GM23338 (cell line): Measurements from ENCODE around the gene RAP1GAP. TPM values are rescaled to one million over a fixed set of nuclear protein-coding genes. Genes with fewer than 3 reads are reported as not detected.

Source experiments
- ATAC-seq: fragments of 200-7000 bp; cut with Tn5 transposase; 3 replicates; pipeline ENCODE4 v1.9.1; 2020
- DNase-seq: peaks from one replicate; pipeline ENCODE4 v3.0.0-alpha.2; 2015; ENCODE audit warnings: low spot score
- H2AFZ ChIP-seq: fragments of 200-600 bp; sonication (generic); 2 replicates; pipeline ENCODE4 v1.8.0; 2016; ENCODE audit warnings: antibody characterized with exemption, mild to moderate bottlenecking, moderate library complexity
- H3F3A ChIP-seq: fragments of 200-600 bp; sonication (generic); replicated peaks from 2 replicates; pipeline ENCODE4 v1.8.0; 2017; ENCODE audit warnings: antibody characterized with exemption, mixed run types, low read depth
- H3K27ac ChIP-seq: fragments of 200-600 bp; sonication (generic); 2 replicates; pipeline ENCODE4 v1.6.1; 2016; ENCODE audit warnings: low read depth
- H3K27me3 ChIP-seq: fragments of 200-600 bp; sonication (generic); 2 replicates; pipeline ENCODE4 v1.8.0; 2016; ENCODE audit warnings: mild to moderate bottlenecking, mixed run types, moderate library complexity; ENCODE audit not compliant: insufficient read depth
- H3K36me3 ChIP-seq: fragments of 200-600 bp; sonication (generic); 2 replicates; pipeline ENCODE4 v1.8.0; 2016; ENCODE audit warnings: mild to moderate bottlenecking; ENCODE audit not compliant: insufficient read depth
- H3K4me1 ChIP-seq: fragments of 200-600 bp; sonication (generic); 2 replicates; pipeline ENCODE4 v1.8.0; 2016; ENCODE audit warnings: mild to moderate bottlenecking, moderate library complexity; ENCODE audit not compliant: insufficient read depth
- H3K4me2 ChIP-seq: fragments of 200-600 bp; sonication (generic); 2 replicates; pipeline ENCODE4 v1.7.1; 2017; ENCODE audit warnings: mixed run types
- H3K4me3 ChIP-seq: fragments of 200-600 bp; sonication (generic); 2 replicates; pipeline ENCODE4 v1.6.1; 2016; ENCODE audit warnings: mixed run types
- H3K79me2 ChIP-seq: fragments of 200-600 bp; sonication (generic); replicated peaks from 2 replicates; pipeline ENCODE4 v1.8.0; 2017; ENCODE audit warnings: mild to moderate bottlenecking; ENCODE audit not compliant: insufficient read depth
- H3K9me2 ChIP-seq: fragments of 200-600 bp; sonication (generic); 2 replicates; pipeline ENCODE4 v1.8.0; 2017; ENCODE audit not compliant: insufficient read depth
- H4K20me1 ChIP-seq: fragments of 200-600 bp; sonication (generic); replicated peaks from 2 replicates; pipeline ENCODE4 v1.8.0; 2017; ENCODE audit warnings: mild to moderate bottlenecking; ENCODE audit not compliant: insufficient read depth
- H3K27ac Mint-ChIP-seq: 2 replicates; pipeline ENCODE4 v1.8.0; 2020; ENCODE audit warnings: inconsistent platforms, mild to moderate bottlenecking, moderate library complexity, mixed read lengths
- H3K27me3 Mint-ChIP-seq: 3 replicates; pipeline ENCODE4 v1.8.0; 2022; ENCODE audit warnings: low read depth, mild to moderate bottlenecking, moderate library complexity, mixed read lengths, inconsistent platforms; ENCODE audit not compliant: insufficient read depth, poor library complexity
- H3K36me3 Mint-ChIP-seq: 3 replicates; pipeline ENCODE4 v1.8.0; 2021; ENCODE audit warnings: low read depth, mild to moderate bottlenecking, inconsistent platforms, moderate library complexity, mixed read lengths
- H3K4me1 Mint-ChIP-seq: 3 replicates; pipeline ENCODE4 v1.8.0; 2020; ENCODE audit warnings: mild to moderate bottlenecking, inconsistent platforms, mixed read lengths
- H3K4me3 Mint-ChIP-seq: 3 replicates; pipeline ENCODE4 v1.8.0; 2021; ENCODE audit warnings: moderate library complexity, mild to moderate bottlenecking, inconsistent platforms, mixed read lengths
- H3K9me3 Mint-ChIP-seq: 3 replicates; pipeline ENCODE4 v1.8.0; 2020; ENCODE audit warnings: moderate library complexity, mild to moderate bottlenecking, inconsistent platforms, mixed read lengths
- CREB1 ChIP-seq: fragments of 250-450 bp; sonication (Bioruptor Pico); IDR thresholded peaks from 2 replicates; pipeline ENCODE4 v1.5.0; 2020; ENCODE audit warnings: low read depth, mild to moderate bottlenecking, moderate library complexity
- CTCF ChIP-seq, 2 experiments: fragments of 200-600 bp in 1 of 2; sonication (generic) in 1 of 2; conservative IDR thresholded peaks; 2 replicates each; pipeline versions ENCODE4 v1.5.1 to v1.6.1; 2016 to 2017; ENCODE audit warnings: antibody characterized with exemption in 2 of 2, low read depth in 2 of 2, mild to moderate bottlenecking in 2 of 2, moderate library complexity in 1 of 2
- ETS1 ChIP-seq: IDR thresholded peaks from 2 replicates; pipeline ENCODE4 v1.6.1; 2016; ENCODE audit warnings: antibody characterized with exemption
- EZH2 ChIP-seq: fragments of 200-600 bp; sonication (generic); IDR thresholded peaks from one replicate; pipeline ENCODE4 v1.8.0; 2017; ENCODE audit warnings: antibody characterized with exemption, mild to moderate bottlenecking, low read depth; ENCODE audit not compliant: unreplicated experiment
- EZH2phosphoT487 ChIP-seq: fragments of 200-600 bp; sonication (generic); IDR thresholded peaks from one replicate; pipeline ENCODE4 v1.8.1; 2018; ENCODE audit warnings: antibody characterized with exemption; ENCODE audit not compliant: unreplicated experiment
- JUNB ChIP-seq: IDR thresholded peaks from one replicate; pipeline ENCODE4 v1.6.1; 2016; ENCODE audit warnings: antibody characterized with exemption; ENCODE audit not compliant: unreplicated experiment
- NANOG ChIP-seq: IDR thresholded peaks from 2 replicates; pipeline ENCODE4 v1.6.1; 2016; ENCODE audit warnings: antibody characterized with exemption, borderline replicate concordance
- STAT1 ChIP-seq: IDR thresholded peaks from one replicate; pipeline ENCODE4 v1.6.1; 2016; ENCODE audit warnings: antibody characterized with exemption; ENCODE audit not compliant: unreplicated experiment
- ZNF114 ChIP-seq: fragments of 250-450 bp; sonication (Bioruptor Pico); IDR thresholded peaks from 2 replicates; pipeline ENCODE4 v1.5.0; 2020; ENCODE audit warnings: mild to moderate bottlenecking, moderate library complexity
- ZNF331 ChIP-seq: fragments of 250-450 bp; sonication (Bioruptor Pico); IDR thresholded peaks from 2 replicates; pipeline ENCODE4 v1.5.0; 2020; ENCODE audit warnings: low read depth, mild to moderate bottlenecking, moderate library complexity
- polyA plus RNA-seq: library from polyadenylated mRNA; unstranded; fragments of >200 nt; fragmentation: Nextera tagmentation; extraction: Ambion mirVana; gene quantifications from 2 replicates; pipeline ENCODE4 v1.2.1, GENCODE V29; 2016
- total RNA-seq: library from RNA; depleted of rRNA; stranded (reverse); fragments of >200 nt; shearing (Covaris generic); gene quantifications from 2 replicates; pipeline ENCODE4 v1.2.3, GENCODE V29; 2014
- TF ChIP-seq, protein P1 (sequence below): fragments of 250-450 bp; sonication (Bioruptor Pico); IDR thresholded peaks from 2 replicates; pipeline ENCODE4 v1.5.0; 2020; ENCODE audit warnings: mild to moderate bottlenecking, moderate library complexity

Gene RAP1GAP
- total and polyA plus RNA-seq, 2 experiments from 2014 or later = 4.3 to 6.6 TPM

DNA sequence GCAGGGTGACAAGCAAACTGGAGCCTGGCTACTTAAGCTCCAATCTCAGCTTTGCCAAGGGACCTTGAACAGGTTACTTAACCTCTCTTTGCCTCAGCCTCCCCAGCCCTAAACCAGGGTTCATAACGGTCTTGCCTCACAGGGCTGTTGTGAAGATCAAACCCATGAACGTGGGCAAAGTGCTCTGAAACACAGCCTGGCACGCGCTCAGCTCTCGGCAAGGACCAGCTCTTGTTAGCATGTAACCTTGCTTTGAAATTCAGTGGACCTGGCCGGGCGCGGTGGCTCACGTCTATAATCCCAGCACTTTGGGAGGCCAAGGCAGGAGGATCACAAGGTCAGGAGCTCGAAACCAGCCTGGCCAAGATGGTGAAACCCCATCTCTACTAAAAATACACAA is 24.8 kb downstream of the RAP1GAP start:
- Mint-ChIP-seq H3K27me3 (peaks cover 6% of the 10 kb centered on the region), H3K36me3 (no peaks in the 10 kb centered on the region), H3K4me1 (peaks cover 9% of the 10 kb centered on the region), H3K9me3 (no peaks in the 10 kb centered on the region), H3K27ac (no peak overlapping the region), H3K4me3 (no peak overlapping the region)
- Histone ChIP-seq H4K20me1 (no peaks in the 10 kb centered on the region), H3K27ac (no peak overlapping the region), H3F3A (peaks cover 2% of the 10 kb centered on the region; the same call in 1 of the 2 replicates), H3K79me2 (no peaks in the 10 kb centered on the region), H3K4me3 (no peak overlapping the region), H3K4me1 (0 out of 2 replicates have a peak, but pooled peaks cover 3% of the 10 kb centered on the region), H3K9me2 (no peaks in the 10 kb centered on the region), H3K4me2 (no peak overlapping the region), H3K36me3 (no peaks in the 10 kb centered on the region), H3K27me3 (no peaks in the 10 kb centered on the region), H2AFZ (no peak overlapping the region)
- TF ChIP-seq STAT1 (no peak), ETS1 (no peak), CTCF (conservative IDR thresholded peaks at IDR 0.05; ENCODE audit: low read depth in 2 of 2) (no peak), EZH2phosphoT487 (no peak), NANOG (no peak), JUNB (no peak)
- no peak for ATAC-seq
- DNase-seq = no peak

GRCh38 chr1:21643624-21644023 is 25.5 kb downstream of the RAP1GAP start:
- Histone ChIP-seq H3K9me2 (no peaks in the 10 kb centered on the region), H3K4me2 (no peak overlapping the region), H3K79me2 (no peaks in the 10 kb centered on the region), H3K27me3 (no peaks in the 10 kb centered on the region), H2AFZ (no peak overlapping the region), H4K20me1 (no peaks in the 10 kb centered on the region), H3K4me1 (0 out of 2 replicates have a peak, but pooled peaks cover 3% of the 10 kb centered on the region), H3F3A (peaks cover 2% of the 10 kb centered on the region; the same call in 1 of the 2 replicates), H3K27ac (no peak overlapping the region), H3K4me3 (no peak overlapping the region), H3K36me3 (no peaks in the 10 kb centered on the region)
- Mint-ChIP-seq H3K4me1 (peaks cover 13% of the 10 kb centered on the region), H3K27ac (no peak overlapping the region), H3K27me3 (peaks cover 6% of the 10 kb centered on the region), H3K9me3 (no peaks in the 10 kb centered on the region), H3K36me3 (no peaks in the 10 kb centered on the region), H3K4me3 (no peak overlapping the region)
- ATAC-seq = no peak
- no peak for DNase-seq
- TF ChIP-seq ETS1 (no peak), ZNF114 (CRISPR knock-in tag) (no peak), EZH2 (no peak), ZNF331 (CRISPR knock-in tag) (no peak), CREB1 (CRISPR knock-in tag) (no peak), STAT1 (no peak)
- TF ChIP-seq, protein P1, sequence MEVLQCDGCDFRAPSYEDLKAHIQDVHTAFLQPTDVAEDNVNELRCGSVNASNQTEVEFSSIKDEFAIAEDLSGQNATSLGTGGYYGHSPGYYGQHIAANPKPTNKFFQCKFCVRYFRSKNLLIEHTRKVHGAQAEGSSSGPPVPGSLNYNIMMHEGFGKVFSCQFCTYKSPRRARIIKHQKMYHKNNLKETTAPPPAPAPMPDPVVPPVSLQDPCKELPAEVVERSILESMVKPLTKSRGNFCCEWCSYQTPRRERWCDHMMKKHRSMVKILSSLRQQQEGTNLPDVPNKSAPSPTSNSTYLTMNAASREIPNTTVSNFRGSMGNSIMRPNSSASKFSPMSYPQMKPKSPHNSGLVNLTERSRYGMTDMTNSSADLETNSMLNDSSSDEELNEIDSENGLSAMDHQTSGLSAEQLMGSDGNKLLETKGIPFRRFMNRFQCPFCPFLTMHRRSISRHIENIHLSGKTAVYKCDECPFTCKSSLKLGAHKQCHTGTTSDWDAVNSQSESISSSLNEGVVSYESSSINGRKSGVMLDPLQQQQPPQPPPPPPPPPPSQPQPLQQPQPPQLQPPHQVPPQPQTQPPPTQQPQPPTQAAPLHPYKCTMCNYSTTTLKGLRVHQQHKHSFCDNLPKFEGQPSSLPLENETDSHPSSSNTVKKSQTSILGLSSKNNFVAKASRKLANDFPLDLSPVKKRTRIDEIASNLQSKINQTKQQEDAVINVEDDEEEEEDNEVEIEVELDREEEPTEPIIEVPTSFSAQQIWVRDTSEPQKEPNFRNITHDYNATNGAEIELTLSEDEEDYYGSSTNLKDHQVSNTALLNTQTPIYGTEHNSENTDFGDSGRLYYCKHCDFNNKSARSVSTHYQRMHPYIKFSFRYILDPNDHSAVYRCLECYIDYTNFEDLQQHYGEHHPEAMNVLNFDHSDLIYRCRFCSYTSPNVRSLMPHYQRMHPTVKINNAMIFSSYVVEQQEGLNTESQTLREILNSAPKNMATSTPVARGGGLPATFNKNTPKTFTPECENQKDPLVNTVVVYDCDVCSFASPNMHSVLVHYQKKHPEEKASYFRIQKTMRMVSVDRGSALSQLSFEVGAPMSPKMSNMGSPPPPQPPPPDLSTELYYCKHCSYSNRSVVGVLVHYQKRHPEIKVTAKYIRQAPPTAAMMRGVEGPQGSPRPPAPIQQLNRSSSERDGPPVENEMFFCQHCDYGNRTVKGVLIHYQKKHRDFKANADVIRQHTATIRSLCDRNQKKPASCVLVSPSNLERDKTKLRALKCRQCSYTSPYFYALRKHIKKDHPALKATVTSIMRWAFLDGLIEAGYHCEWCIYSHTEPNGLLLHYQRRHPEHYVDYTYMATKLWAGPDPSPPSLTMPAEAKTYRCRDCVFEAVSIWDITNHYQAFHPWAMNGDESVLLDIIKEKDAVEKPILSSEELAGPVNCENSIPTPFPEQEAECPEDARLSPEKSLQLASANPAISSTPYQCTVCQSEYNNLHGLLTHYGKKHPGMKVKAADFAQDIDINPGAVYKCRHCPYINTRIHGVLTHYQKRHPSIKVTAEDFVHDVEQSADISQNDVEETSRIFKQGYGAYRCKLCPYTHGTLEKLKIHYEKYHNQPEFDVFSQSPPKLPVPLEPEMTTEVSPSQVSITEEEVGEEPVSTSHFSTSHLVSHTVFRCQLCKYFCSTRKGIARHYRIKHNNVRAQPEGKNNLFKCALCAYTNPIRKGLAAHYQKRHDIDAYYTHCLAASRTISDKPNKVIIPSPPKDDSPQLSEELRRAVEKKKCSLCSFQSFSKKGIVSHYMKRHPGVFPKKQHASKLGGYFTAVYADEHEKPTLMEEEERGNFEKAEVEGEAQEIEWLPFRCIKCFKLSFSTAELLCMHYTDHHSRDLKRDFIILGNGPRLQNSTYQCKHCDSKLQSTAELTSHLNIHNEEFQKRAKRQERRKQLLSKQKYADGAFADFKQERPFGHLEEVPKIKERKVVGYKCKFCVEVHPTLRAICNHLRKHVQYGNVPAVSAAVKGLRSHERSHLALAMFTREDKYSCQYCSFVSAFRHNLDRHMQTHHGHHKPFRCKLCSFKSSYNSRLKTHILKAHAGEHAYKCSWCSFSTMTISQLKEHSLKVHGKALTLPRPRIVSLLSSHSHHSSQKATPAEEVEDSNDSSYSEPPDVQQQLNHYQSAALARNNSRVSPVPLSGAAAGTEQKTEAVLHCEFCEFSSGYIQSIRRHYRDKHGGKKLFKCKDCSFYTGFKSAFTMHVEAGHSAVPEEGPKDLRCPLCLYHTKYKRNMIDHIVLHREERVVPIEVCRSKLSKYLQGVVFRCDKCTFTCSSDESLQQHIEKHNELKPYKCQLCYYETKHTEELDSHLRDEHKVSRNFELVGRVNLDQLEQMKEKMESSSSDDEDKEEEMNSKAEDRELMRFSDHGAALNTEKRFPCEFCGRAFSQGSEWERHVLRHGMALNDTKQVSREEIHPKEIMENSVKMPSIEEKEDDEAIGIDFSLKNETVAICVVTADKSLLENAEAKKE = no peak
